Hepatocyte (in vitro differentiated cells): Measurements from ENCODE around the gene TBPL1.

ENCODE experiments used
- EZH2 ChIP-seq: fragments of 200-600 bp; sonication (generic); IDR thresholded peaks from 2 replicates; pipeline ENCODE4 v1.6.1; 2016; ENCODE audit warnings: antibody characterized with exemption, mild to moderate bottlenecking, borderline replicate concordance
- EZH2phosphoT487 ChIP-seq: fragments of 200-600 bp; sonication (generic); IDR thresholded peaks from one replicate; pipeline ENCODE4 v1.6.1; 2018; ENCODE audit warnings: antibody characterized with exemption, mild to moderate bottlenecking, low read depth, moderate library complexity; ENCODE audit not compliant: unreplicated experiment, severe bottlenecking
- TF ChIP-seq, protein P1 (sequence below): fragments of 200-600 bp; sonication (generic); IDR thresholded peaks from 2 replicates; pipeline ENCODE4 v1.5.1; 2016; ENCODE audit warnings: antibody characterized with exemption, mild to moderate bottlenecking; ENCODE audit not compliant: poor library complexity

DNA sequence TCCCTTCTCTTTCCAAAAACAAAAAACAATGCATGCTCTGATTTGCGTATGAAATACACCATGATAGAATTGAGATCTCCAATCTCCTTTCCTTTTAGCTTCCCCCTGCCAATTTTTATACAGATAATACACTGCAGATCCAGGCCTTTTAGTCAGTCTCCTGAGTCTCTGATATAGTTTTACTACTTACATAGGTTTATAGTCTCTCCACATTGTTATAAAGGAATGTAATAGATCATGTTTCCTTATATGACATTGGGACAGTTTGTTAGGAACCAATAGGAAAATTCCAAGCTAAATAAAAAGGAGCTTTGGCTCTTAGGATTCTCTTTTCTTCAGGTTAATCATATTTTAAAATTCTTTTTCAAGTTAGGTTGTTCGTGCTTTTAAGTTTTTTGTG, 36.5 kb downstream of the TBPL1 start:
- no peak for TF ChIP-seq EZH2
- TF ChIP-seq, protein P1, sequence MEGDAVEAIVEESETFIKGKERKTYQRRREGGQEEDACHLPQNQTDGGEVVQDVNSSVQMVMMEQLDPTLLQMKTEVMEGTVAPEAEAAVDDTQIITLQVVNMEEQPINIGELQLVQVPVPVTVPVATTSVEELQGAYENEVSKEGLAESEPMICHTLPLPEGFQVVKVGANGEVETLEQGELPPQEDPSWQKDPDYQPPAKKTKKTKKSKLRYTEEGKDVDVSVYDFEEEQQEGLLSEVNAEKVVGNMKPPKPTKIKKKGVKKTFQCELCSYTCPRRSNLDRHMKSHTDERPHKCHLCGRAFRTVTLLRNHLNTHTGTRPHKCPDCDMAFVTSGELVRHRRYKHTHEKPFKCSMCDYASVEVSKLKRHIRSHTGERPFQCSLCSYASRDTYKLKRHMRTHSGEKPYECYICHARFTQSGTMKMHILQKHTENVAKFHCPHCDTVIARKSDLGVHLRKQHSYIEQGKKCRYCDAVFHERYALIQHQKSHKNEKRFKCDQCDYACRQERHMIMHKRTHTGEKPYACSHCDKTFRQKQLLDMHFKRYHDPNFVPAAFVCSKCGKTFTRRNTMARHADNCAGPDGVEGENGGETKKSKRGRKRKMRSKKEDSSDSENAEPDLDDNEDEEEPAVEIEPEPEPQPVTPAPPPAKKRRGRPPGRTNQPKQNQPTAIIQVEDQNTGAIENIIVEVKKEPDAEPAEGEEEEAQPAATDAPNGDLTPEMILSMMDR, result no peak
- TF ChIP-seq EZH2phosphoT487, result no peak
